Measurements from ENCODE around the gene IL3RA.
"Not testable (repeated sequence)": the region's sequence is repeated elsewhere in the genome, so short reads cannot be mapped to it uniquely, and the experiment has no call there.

DNA sequence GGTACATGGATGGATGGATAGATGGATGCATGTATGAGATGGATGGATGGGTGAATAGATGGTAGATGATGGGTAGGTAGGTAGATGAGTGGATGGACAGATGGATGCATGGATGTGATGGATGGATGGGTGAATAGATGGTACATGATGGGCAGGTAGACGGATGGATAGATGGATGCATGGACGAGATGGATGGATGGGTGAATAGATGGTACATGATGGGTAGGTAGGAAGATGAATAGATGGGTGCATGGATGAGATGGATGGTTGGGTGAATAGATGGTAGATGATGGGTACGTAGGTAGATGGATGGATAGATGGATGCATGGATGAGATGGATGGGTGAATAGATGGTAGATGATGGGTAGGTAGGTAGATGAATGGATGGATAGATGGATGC, 67.3 kb downstream of the IL3RA start:
- not testable (repeated sequence) for TF ChIP-seq EP300 (IDR thresholded peaks at IDR 0.05)
- TF ChIP-seq, protein P1, sequence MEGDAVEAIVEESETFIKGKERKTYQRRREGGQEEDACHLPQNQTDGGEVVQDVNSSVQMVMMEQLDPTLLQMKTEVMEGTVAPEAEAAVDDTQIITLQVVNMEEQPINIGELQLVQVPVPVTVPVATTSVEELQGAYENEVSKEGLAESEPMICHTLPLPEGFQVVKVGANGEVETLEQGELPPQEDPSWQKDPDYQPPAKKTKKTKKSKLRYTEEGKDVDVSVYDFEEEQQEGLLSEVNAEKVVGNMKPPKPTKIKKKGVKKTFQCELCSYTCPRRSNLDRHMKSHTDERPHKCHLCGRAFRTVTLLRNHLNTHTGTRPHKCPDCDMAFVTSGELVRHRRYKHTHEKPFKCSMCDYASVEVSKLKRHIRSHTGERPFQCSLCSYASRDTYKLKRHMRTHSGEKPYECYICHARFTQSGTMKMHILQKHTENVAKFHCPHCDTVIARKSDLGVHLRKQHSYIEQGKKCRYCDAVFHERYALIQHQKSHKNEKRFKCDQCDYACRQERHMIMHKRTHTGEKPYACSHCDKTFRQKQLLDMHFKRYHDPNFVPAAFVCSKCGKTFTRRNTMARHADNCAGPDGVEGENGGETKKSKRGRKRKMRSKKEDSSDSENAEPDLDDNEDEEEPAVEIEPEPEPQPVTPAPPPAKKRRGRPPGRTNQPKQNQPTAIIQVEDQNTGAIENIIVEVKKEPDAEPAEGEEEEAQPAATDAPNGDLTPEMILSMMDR (IDR thresholded peaks at IDR 0.05), result not testable (repeated sequence)
